HUDEP-2 (cell line): ENCODE measurements around the gene PCDHB10.

Experiments
- DNase-seq, 76 experiments: peaks; one replicate each; lab custom pipeline; 2025; ENCODE audit not compliant: unreplicated experiment in 76 of 76; lab: John Stamatoyannopoulos, UW

Gene PCDHB10

DNA sequence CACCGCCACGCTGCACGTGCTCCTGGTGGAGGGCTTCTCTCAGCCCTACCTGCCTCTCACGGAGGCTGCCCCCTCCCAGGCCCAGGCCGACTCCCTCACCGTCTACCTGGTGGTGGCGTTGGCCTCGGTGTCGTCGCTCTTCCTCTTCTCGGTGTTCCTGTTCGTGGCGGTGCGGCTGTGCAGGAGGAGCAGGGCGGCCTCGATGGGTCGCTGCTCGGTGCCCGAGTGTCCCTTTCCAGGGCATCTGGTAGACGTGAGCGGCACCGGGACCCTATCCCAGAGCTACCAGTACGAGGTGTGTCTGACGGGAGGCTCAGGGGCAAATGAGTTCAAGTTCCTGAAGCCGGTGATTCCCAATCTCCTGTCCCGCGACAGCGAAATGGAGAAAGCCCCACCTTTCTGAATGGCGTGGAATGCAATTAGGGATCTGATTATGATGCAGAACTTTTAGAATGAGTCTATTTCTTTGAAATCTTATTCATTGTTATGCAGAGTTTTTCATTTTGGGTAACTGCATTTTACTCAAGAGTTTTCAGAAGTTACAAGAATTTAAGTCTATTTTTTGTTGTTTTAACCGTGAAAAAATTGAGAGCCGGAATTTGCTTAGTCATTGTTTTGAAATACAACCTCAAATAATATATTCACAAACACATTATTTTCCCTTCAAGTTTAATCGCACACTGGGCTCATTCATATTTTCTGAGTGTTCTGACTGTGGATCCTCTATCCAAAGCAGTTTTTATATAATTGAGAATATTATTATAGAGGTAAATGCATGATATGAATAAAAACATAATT is 44.6 kb downstream of the PCDHB10 start:
- DNase-seq: no peak

GRCh38 chr5:141241496-141241895 is 49.3 kb downstream of the PCDHB10 start:
- DNase-seq: no peak
